ENCODE data around the gene ABHD2. TPM values are rescaled to one million over a fixed set of nuclear protein-coding genes. Genes with fewer than 3 reads are reported as not detected.

Gene ABHD2
- total RNA-seq, 1 experiment from 2014 or later: 15.6 TPM

- Histone ChIP-seq H3K23me2 (ENCODE audit: insufficient read length, low read depth, low read length, poor library complexity, severe bottlenecking) (no peaks in the 10 kb centered on the region), H3K79me1 (ENCODE audit: insufficient read depth, low read depth, low read length, poor library complexity, severe bottlenecking) (no peaks in the 10 kb centered on the region), H2BK15ac (ENCODE audit: low read depth, low read length) (no peak overlapping the region), H3K27ac (ENCODE audit: insufficient read length, low read depth, low read length) (no peak overlapping the region), H3K14ac (ENCODE audit: insufficient read depth, low read length) (no peak overlapping the region), H2BK5ac (ENCODE audit: insufficient read length, low read length) (no peak overlapping the region), H4K91ac (ENCODE audit: insufficient read length, low read depth, low read length) (no peak overlapping the region), H3K9ac (ENCODE audit: extremely low read depth, insufficient read length, low read length) (no peak overlapping the region), H2BK120ac (ENCODE audit: low read depth, low read length, poor library complexity, severe bottlenecking) (no peak overlapping the region), H3K4ac (ENCODE audit: low read depth, low read length) (no peak overlapping the region), H2BK12ac (ENCODE audit: insufficient read length, low read depth, low read length) (no peak overlapping the region), H4K5ac (ENCODE audit: insufficient read length, low read depth, low read length) (no peak overlapping the region), H3K79me2 (ENCODE audit: insufficient read depth, low read length) (no peaks in the 10 kb centered on the region), H3K18ac (ENCODE audit: insufficient read length, low read depth, low read length) (no peak overlapping the region), H3K4me1 (ENCODE audit: insufficient read depth, low read length) (no peaks in the 10 kb centered on the region), H3K4me2 (ENCODE audit: insufficient read depth, insufficient read length, low read length) (no peak overlapping the region), H2AK5ac (ENCODE audit: insufficient read length, low read length) (no peak overlapping the region), H3K56ac (ENCODE audit: insufficient read length, low read depth, low read length) (no peak overlapping the region), H4K20me1 (ENCODE audit: control insufficient read depth, insufficient read depth, insufficient read length) (no peaks in the 10 kb centered on the region), H2BK20ac (ENCODE audit: low read depth, low read length, poor library complexity, severe bottlenecking) (no peak overlapping the region), H3K27me3 (ENCODE audit: insufficient read depth, low read length) (no peaks in the 10 kb centered on the region), H2AFZ (ENCODE audit: low read length) (no peak overlapping the region), H4K8ac (replicated peaks; ENCODE audit: insufficient read length, low read depth, low read length) (no peak overlapping the region), H3T11ph (ENCODE audit: low read length) (no peak overlapping the region), H3K23ac (ENCODE audit: insufficient read length, low read depth, low read length) (no peak overlapping the region), H3K9me3 (ENCODE audit: control insufficient read depth, low read depth, low read length) (no peaks in the 10 kb centered on the region)
- H3K4me3 Mint-ChIP-seq: no peak overlapping the region
- no peaks in the 10 kb centered on the region for H3K9me3 Mint-ChIP-seq
- WGBS (ENCODE audit: extremely low coverage, insufficient read length, low lambda C conversion rate): no CpG with 5 or more reads among the region's 3 CpGs
- no peaks in the 10 kb centered on the region for H3K4me1 Mint-ChIP-seq
- DNase-seq: peak; percentile 69
- no peak overlapping the region for H3K27ac Mint-ChIP-seq
- TF ChIP-seq, protein P1, sequence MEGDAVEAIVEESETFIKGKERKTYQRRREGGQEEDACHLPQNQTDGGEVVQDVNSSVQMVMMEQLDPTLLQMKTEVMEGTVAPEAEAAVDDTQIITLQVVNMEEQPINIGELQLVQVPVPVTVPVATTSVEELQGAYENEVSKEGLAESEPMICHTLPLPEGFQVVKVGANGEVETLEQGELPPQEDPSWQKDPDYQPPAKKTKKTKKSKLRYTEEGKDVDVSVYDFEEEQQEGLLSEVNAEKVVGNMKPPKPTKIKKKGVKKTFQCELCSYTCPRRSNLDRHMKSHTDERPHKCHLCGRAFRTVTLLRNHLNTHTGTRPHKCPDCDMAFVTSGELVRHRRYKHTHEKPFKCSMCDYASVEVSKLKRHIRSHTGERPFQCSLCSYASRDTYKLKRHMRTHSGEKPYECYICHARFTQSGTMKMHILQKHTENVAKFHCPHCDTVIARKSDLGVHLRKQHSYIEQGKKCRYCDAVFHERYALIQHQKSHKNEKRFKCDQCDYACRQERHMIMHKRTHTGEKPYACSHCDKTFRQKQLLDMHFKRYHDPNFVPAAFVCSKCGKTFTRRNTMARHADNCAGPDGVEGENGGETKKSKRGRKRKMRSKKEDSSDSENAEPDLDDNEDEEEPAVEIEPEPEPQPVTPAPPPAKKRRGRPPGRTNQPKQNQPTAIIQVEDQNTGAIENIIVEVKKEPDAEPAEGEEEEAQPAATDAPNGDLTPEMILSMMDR (conservative IDR thresholded peaks at IDR 0.05): peak; percentile 93
- H3K27me3 Mint-ChIP-seq (ENCODE audit: low read depth): no peaks in the 10 kb centered on the region
- H3K36me3 Mint-ChIP-seq (ENCODE audit: insufficient read depth in 1 of 3, low read depth in 3 of 3): peaks cover 0 to 4% (median 0%) of the 10 kb centered on the region in 3 experiments; a peak in 3 of 7 replicates
These were observed 41.0 kb downstream of the ABHD2 start for GRCh38 chr15:89129123-89129815.
